GM12875 (cell line): Measurements from ENCODE around the gene LPCAT2.

Source experiments
- H3K4me3 ChIP-seq: one replicate; pipeline ENCODE4 v1.5.1; 2011; ENCODE audit warnings: low read depth, low read length, control low read depth
- TF ChIP-seq, protein P1 (sequence below): IDR thresholded peaks from 2 replicates; pipeline ENCODE4 v1.5.1; 2011; ENCODE audit warnings: low read depth, mild to moderate bottlenecking, control low read depth, inconsistent platforms, low read length, moderate library complexity, borderline replicate concordance; ENCODE audit not compliant: insufficient read depth

LPCAT2 gene

DNA sequence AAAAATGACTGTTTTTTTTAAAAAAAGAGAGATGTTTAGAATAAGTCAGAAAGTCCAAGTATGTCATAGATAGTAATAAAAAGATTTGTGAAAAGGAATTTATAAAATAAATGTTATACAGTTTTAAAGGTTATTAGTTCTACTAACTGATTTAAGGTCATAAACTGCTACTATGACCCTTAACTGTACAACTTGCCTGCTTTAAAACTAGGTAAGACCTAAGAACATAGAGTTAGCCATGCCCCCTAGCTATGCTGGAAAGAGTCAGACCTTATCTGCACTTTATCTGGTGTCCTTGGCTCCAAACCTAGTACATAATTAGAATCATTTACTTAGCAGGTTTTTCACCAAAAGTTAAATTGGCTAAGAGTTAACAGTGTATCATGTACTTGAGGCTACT lies 123.4 kb downstream of the LPCAT2 start:
- H3K4me3 ChIP-seq = no peak overlapping the region
- TF ChIP-seq, protein P1, sequence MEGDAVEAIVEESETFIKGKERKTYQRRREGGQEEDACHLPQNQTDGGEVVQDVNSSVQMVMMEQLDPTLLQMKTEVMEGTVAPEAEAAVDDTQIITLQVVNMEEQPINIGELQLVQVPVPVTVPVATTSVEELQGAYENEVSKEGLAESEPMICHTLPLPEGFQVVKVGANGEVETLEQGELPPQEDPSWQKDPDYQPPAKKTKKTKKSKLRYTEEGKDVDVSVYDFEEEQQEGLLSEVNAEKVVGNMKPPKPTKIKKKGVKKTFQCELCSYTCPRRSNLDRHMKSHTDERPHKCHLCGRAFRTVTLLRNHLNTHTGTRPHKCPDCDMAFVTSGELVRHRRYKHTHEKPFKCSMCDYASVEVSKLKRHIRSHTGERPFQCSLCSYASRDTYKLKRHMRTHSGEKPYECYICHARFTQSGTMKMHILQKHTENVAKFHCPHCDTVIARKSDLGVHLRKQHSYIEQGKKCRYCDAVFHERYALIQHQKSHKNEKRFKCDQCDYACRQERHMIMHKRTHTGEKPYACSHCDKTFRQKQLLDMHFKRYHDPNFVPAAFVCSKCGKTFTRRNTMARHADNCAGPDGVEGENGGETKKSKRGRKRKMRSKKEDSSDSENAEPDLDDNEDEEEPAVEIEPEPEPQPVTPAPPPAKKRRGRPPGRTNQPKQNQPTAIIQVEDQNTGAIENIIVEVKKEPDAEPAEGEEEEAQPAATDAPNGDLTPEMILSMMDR = no peak

DNA sequence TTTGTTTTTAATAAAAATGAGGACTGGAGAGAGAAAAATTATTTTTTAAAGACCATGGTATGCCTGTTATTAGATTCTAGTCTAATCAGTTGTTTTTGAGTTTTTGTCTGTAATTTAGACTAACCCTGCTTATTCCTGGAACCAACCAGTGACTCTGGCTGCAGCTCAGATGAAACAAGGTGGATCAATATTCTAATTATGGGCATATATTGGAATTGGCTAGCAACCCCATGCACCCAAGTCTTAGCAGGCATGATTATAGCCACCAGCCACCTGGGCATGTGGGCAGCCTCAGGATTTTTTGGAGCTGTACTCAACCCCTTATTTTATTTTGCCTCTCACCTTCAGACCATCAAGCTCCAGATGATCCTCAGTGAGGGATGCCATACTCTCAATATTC lies 125.3 kb downstream of the LPCAT2 start:
- no peak overlapping the region for H3K4me3 ChIP-seq
- TF ChIP-seq, protein P1 = no peak
